Measurements from ENCODE around the gene SLC5A2.

Gene SLC5A2

GRCh38 chr16:31472709-31473203 lies 10.2 kb upstream of the SLC5A2 start:
- peak; percentile 94 for ATAC-seq
- TF ChIP-seq BACH2 (CRISPR knock-in tag; IDR thresholded peaks at IDR 0.05; ENCODE audit: borderline replicate concordance) = no peak
- TF ChIP-seq ISL1 (CRISPR knock-in tag; IDR thresholded peaks at IDR 0.05) = no peak
- TF ChIP-seq RARB (CRISPR knock-in tag; IDR thresholded peaks at IDR 0.05) = no peak
- no peak for TF ChIP-seq PATZ1 (CRISPR knock-in tag; IDR thresholded peaks at IDR 0.05; ENCODE audit: borderline replicate concordance)
- 0 out of 2 replicates have a peak, but pooled peaks have one; percentile 33 for TF ChIP-seq ZFP30 (CRISPR knock-in tag; IDR thresholded peaks at IDR 0.05)
- TF ChIP-seq TOX (CRISPR knock-in tag; IDR thresholded peaks at IDR 0.05; ENCODE audit: borderline replicate concordance) = no peak
- 0 out of 2 replicates have a peak, but pooled peaks have one; percentile 20 for TF ChIP-seq GLIS3 (CRISPR knock-in tag; IDR thresholded peaks at IDR 0.05)
- no peak for TF ChIP-seq ZC3H10 (CRISPR knock-in tag; IDR thresholded peaks at IDR 0.05)
- peak; percentile 93 for TF ChIP-seq CSDC2 (CRISPR knock-in tag; IDR thresholded peaks at IDR 0.05)
- TF ChIP-seq ZNF565 (CRISPR knock-in tag; conservative IDR thresholded peaks at IDR 0.05; ENCODE audit: low read depth) = peak; percentile 71; the same call in 1 of the 2 replicates
- TF ChIP-seq POU6F1 (CRISPR knock-in tag; IDR thresholded peaks at IDR 0.05; ENCODE audit: borderline replicate concordance, low read depth) = no peak
- TF ChIP-seq CREB5 (CRISPR knock-in tag; IDR thresholded peaks at IDR 0.05; ENCODE audit: low read depth) = no peak
- TF ChIP-seq ZNF8 (CRISPR knock-in tag; IDR thresholded peaks at IDR 0.05) = no peak
- TF ChIP-seq ZNF70 (CRISPR knock-in tag; IDR thresholded peaks at IDR 0.05) = peak; percentile 49; the same call in 1 of the 2 replicates
- no peak for TF ChIP-seq ARNTL (CRISPR knock-in tag; IDR thresholded peaks at IDR 0.05; ENCODE audit: borderline replicate concordance, low read depth)
- TF ChIP-seq TSHZ2 (CRISPR knock-in tag; IDR thresholded peaks at IDR 0.05) = peak; percentile 74
- TF ChIP-seq OSR1 (CRISPR knock-in tag; IDR thresholded peaks at IDR 0.05) = no peak
- no peak for TF ChIP-seq CSRNP3 (CRISPR knock-in tag; IDR thresholded peaks at IDR 0.05)
- TF ChIP-seq SNAI2 (CRISPR knock-in tag; IDR thresholded peaks at IDR 0.05) = peak; percentile 71; the same call in 1 of the 2 replicates
- peak; percentile 85 for TF ChIP-seq ZFP3 (CRISPR knock-in tag; IDR thresholded peaks at IDR 0.05)

GRCh38 chr16:31473264-31473984 lies 9.5 kb upstream of the SLC5A2 start:
- ATAC-seq = no peak
- no peak for TF ChIP-seq TOX (CRISPR knock-in tag; IDR thresholded peaks at IDR 0.05; ENCODE audit: borderline replicate concordance)
- no peak for TF ChIP-seq RARB (CRISPR knock-in tag; IDR thresholded peaks at IDR 0.05)
- TF ChIP-seq ZFP3 (CRISPR knock-in tag; IDR thresholded peaks at IDR 0.05) = no peak
- no peak for TF ChIP-seq ZNF8 (CRISPR knock-in tag; IDR thresholded peaks at IDR 0.05)
- TF ChIP-seq CREB5 (CRISPR knock-in tag; IDR thresholded peaks at IDR 0.05; ENCODE audit: low read depth) = no peak
- no peak for TF ChIP-seq TSHZ2 (CRISPR knock-in tag; IDR thresholded peaks at IDR 0.05)
- TF ChIP-seq CSRNP3 (CRISPR knock-in tag; IDR thresholded peaks at IDR 0.05) = no peak
- TF ChIP-seq ZFP30 (CRISPR knock-in tag; IDR thresholded peaks at IDR 0.05) = no peak
- TF ChIP-seq SNAI2 (CRISPR knock-in tag; IDR thresholded peaks at IDR 0.05) = no peak
- no peak for TF ChIP-seq ZC3H10 (CRISPR knock-in tag; IDR thresholded peaks at IDR 0.05)
- no peak for TF ChIP-seq ESRRG (CRISPR knock-in tag; IDR thresholded peaks at IDR 0.05)
- no peak for TF ChIP-seq TCF4 (CRISPR knock-in tag; IDR thresholded peaks at IDR 0.05; ENCODE audit: borderline replicate concordance)

Data from SK-N-SH treated with all-trans-retinoic acid at 6 μM for 48 hours (cell line).